ENCODE measurements around the gene TMEM116. TPM values are rescaled to one million over a fixed set of nuclear protein-coding genes. Genes with fewer than 3 reads are reported as not detected.

The TMEM116 gene
- total RNA-seq, 2 donors from 2014 or later, result 4.6 to 8.0 TPM

DNA sequence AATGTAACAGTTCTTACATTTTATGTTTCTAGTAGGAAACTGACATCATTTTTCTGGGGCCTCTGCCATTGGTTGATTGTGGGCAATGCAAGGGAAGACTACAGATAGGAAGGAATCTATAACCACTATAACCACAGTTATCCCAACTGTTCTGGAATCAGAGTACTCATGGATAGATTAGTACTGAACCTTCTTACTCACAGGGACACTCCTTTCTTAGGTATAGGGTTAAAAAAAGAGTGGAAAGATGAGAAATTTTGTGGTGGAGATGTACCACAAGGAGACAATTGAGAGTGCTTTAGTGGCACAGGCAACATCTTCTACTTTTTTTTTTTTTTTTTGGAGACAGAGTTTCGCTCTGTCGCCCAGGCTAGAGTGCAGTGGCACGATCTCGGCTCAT, 21.0 kb downstream of the TMEM116 start:
- Histone ChIP-seq H3K27me3 (no peaks in the 10 kb centered on the region), H3K4me3 (no peak overlapping the region), H3K4me1 (no peaks in the 10 kb centered on the region), H3K36me3 (replicated peaks in 1 of 2; ENCODE audit: insufficient read depth in 1 of 2, low read depth in 2 of 2) (no peaks in the 10 kb centered on the region), H3K27ac (no peak overlapping the region), H3K9me3 (no peaks in the 10 kb centered on the region)
- no peak for ATAC-seq
- intact Hi-C loops (cut with DNase I), result no loop called here
- DNase-seq, result no peak
- no peak for TF ChIP-seq POLR2A (IDR thresholded peaks at IDR 0.05)
- TF ChIP-seq CTCF (IDR thresholded peaks at IDR 0.05), result no peak
- 91 to 97% methylated on average over 4 of the region's 4 CpGs for WGBS, 2 donors

DNA sequence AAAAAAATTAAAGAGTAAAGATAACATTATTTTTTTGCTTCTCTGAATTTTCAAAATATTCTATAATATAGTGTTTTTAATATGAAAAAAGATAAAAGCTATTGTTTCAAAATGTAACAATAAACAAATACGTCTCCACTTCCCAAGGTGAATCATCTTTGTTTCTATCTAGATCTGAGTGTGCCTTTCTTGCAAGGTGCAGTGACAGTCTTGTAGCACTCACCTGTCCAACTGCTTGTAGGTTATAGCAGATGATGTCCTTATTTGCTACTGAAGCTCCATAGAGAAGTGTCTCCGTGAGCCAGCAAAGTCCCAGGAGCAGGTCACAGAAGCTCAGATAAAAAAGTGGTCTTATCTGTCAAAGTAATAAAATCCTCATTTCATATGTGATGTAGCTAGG, 21.4 kb downstream of the TMEM116 start:
- intact Hi-C loops (cut with DNase I), result no loop called here

GRCh38 chr12:111984820-111985219, 28.1 kb downstream of the TMEM116 start:
- no peak overlapping the region for H3K27ac ChIP-seq
- no peaks in the 10 kb centered on the region for H3K4me1 ChIP-seq
- no peak overlapping the region for H3K4me3 ChIP-seq
- WGBS, 2 donors, result 57 to 67% methylated on average over 2 of the region's 2 CpGs
- no peak for TF ChIP-seq POLR2A (IDR thresholded peaks at IDR 0.05)
- TF ChIP-seq CTCF (IDR thresholded peaks at IDR 0.05), result no peak
- intact Hi-C loops (cut with DNase I), result no loop called here
- no peak for DNase-seq
- no peaks in the 10 kb centered on the region for H3K36me3 ChIP-seq (replicated peaks in 1 of 2; ENCODE audit: insufficient read depth in 1 of 2, low read depth in 2 of 2)
- no peaks in the 10 kb centered on the region for H3K27me3 ChIP-seq
- no peaks in the 10 kb centered on the region for H3K9me3 ChIP-seq
- ATAC-seq, result no peak

More for the DNA sequence above, 21.4 kb downstream of the TMEM116 start:
- Histone ChIP-seq H3K9me3 (no peaks in the 10 kb centered on the region), H3K27ac (no peak overlapping the region), H3K4me1 (no peaks in the 10 kb centered on the region), H3K27me3 (no peaks in the 10 kb centered on the region), H3K36me3 (replicated peaks in 1 of 2; ENCODE audit: insufficient read depth in 1 of 2, low read depth in 2 of 2) (no peaks in the 10 kb centered on the region), H3K4me3 (no peak overlapping the region)
- ATAC-seq (no peak), DNase-seq (no peak)
- TF ChIP-seq POLR2A (IDR thresholded peaks at IDR 0.05) (no peak), CTCF (IDR thresholded peaks at IDR 0.05) (no peak)
- 85 to 86% methylated on average over 2 of the region's 2 CpGs for WGBS, 2 donors

DNA sequence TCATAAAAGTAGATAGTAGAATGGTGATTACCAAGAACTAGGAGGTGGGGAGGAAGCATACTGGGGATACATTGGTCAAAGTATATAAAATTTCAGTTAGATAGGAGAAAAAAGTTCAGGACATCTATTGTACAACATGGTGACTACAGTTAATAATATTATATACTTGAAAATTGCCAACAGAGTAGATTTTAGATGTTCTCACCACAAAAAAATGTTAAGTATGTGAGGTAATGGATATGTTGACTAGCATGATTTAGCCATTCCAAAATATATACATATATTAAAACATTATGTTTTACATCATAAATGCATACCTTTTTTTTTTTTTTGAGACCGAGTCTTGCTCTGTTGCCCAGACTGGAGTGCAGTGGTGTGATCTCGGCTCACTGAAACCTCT, 31.0 kb downstream of the TMEM116 start:
- no peak for TF ChIP-seq POLR2A (IDR thresholded peaks at IDR 0.05)
- no peak for TF ChIP-seq CTCF (IDR thresholded peaks at IDR 0.05)
- DNase-seq, result no peak
- ATAC-seq, result no peak
- intact Hi-C loops (cut with DNase I), result no loop called here
- Histone ChIP-seq H3K4me3 (no peak overlapping the region), H3K27me3 (no peaks in the 10 kb centered on the region), H3K36me3 (replicated peaks in 1 of 2; ENCODE audit: insufficient read depth in 1 of 2, low read depth in 2 of 2) (no peaks in the 10 kb centered on the region), H3K4me1 (no peaks in the 10 kb centered on the region), H3K9me3 (no peaks in the 10 kb centered on the region), H3K27ac (no peak overlapping the region)
- WGBS, 2 donors, result 78 to 94% methylated on average over 2 of the region's 2 CpGs

DNA sequence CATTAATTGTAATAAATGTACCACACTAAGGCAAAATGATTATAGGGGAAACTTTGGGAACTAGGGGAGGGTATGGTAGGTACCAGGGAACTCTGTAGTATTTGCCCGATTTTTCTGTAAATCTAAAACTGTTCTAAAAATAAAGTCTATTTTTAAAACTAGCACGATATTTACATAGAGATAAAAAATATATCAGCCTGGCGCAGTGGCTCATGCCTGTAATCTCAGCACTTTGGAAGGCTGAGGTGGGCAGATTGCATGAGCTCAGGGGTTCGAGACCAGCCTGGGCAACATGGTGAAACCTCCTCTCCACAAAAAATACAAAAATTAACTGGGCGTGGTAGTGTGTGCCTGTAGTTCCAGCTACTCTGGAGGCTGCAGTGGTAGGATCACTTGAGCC, 32.4 kb downstream of the TMEM116 start:
- ATAC-seq (no peak), DNase-seq (no peak)
- intact Hi-C loops (cut with DNase I), result no loop called here
- H3K4me1 ChIP-seq, result no peaks in the 10 kb centered on the region
- no peaks in the 10 kb centered on the region for H3K36me3 ChIP-seq (replicated peaks in 1 of 2; ENCODE audit: insufficient read depth in 1 of 2, low read depth in 2 of 2)
- no peak for TF ChIP-seq POLR2A (IDR thresholded peaks at IDR 0.05)
- no peak for TF ChIP-seq CTCF (IDR thresholded peaks at IDR 0.05)
- no peak overlapping the region for H3K4me3 ChIP-seq
- no peaks in the 10 kb centered on the region for H3K27me3 ChIP-seq
- 45 to 55% methylated on average over 5 of the region's 5 CpGs for WGBS, 2 donors
- H3K9me3 ChIP-seq, result no peaks in the 10 kb centered on the region
- no peak overlapping the region for H3K27ac ChIP-seq
